HG03469 (cell line): Measurements from ENCODE around the gene PRKCA.

Source experiments
- ATAC-seq: cut with Tn5 transposase; IDR thresholded peaks from one replicate; pipeline ENCODE4 v1.9.1; 2021; ENCODE audit warnings: mild to moderate bottlenecking, moderate library complexity, moderate number of reproducible peaks; ENCODE audit not compliant: unreplicated experiment

Gene PRKCA

DNA sequence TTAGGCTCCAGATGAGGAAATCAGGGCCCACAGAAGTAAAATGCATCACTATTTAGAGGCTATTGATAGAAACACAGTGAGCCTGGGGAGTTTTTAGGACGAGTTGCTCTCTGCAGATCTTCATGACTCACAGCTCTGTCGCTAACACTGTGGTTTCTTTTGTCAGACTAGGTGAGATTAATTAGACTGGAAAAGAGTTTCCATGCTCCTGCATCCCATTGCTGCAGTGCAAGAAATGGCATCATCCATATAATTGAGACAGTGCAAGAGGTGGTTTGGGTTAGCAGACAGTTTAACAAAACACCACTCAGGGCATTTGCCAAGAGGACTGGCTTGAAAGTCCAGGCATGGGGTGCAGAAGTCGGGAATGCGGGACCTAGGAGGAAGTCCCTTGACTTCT is 333.7 kb downstream of the PRKCA start:
- no peak for ATAC-seq

DNA sequence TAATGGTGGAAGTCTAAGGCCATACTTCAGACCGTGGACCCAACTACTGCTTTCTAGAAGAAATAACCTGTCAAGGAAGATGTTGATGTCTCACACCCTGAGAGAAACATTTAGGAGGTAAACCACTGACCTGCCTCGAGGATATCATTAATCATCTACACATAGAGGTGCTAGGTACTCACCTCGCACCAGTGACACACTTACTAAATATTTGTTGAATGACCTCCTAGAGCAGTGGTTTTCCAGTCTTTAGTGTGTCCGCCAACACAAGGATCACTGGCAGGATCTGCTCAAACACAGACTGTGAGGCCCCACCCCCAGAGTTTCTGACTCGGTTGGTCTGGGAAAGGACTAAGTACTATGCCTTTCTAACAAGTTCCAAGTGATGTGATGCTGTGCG is 335.1 kb downstream of the PRKCA start:
- no peak for ATAC-seq

DNA sequence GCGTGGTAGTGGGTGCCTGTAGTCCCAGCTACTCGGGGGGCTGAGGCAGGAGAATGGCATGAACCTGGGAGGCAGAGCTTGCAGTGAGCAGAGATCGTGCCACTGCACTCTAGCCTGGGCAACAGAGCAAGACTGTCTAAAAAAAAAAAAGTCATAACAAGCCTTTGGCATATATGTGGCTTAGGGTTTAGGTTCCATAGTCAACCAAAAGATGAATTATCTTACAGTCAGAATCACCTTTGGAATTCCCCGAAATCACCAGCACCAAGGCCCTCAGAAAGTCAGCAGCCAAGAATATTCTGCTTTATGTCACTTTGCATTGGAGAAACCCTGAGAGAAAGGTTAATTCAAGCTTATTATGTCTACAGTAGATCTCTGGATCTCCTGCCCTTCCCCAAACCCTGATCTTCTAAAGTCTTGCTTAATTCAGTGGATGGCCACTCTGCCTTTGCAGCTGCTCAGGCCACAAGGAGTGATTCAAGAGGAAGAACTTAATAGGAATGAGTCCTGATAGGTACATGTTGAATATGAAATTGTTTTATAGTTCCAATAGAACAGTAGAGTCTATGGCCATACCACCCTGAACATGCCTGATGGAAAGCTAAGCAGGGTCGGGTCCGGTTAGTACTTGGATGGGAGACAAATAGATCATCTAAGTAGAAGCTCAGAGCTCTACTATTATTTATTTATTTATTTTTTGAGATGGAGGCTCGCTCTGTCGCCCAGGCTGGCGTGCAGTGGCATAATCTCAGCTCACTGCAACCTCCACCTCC is 336.5 kb downstream of the PRKCA start:
- no peak for ATAC-seq

DNA sequence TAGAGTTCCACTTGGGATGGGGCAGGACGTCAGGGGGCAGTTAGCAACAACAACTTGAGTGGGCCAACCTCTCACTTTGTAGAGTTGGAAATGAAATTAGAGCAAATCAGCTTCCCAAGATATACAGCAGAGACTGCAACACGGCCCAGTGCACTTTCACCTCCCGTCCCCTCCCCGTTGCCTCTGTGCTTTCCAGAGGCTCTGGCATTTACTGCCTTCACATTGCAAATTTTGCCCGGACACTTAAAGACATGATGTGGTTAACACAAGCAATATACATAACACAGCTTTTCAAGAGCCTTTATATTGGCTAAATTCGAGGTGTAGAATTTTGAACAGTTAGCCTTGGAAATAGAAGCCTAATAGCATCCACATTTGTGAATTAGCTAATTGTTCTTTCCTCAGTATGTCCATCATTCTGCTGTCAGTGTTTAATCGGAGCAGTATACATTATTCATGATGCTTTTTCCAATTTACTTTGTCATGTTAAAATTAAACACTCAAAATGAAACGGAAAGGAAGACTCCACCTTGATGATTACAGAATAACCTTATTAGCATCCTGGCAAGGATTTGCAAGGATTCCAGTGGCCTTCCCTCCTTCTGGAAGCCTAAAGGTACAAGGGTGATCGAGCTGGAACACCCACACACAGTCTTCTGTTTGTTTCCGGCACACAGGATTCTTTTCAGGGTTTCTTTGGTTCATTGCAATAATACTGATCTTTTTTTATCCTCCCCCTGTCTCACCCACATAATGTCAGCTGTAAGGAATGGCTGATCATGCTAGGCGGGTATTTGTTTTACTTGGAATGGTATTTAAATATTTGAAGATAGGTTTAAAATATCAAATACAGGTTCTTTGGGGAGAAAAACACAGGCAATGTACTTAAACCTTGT is 341.6 kb downstream of the PRKCA start:
- ATAC-seq: no peak

DNA sequence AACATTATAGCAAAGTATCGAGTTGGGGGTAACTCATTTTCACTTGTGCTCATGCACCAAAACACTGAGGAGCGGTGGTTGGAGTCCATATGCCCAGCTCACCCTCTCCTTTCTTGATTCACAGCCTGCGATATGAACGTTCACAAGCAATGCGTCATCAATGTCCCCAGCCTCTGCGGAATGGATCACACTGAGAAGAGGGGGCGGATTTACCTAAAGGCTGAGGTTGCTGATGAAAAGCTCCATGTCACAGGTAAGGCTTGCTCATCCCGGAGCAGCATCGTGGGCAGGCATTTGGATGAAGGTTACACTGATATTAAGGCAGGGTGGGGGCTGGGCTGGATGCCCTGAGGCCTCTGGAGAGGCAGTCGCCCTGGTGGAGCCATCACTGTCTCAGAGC is 342.8 kb downstream of the PRKCA start:
- ATAC-seq: no peak

DNA sequence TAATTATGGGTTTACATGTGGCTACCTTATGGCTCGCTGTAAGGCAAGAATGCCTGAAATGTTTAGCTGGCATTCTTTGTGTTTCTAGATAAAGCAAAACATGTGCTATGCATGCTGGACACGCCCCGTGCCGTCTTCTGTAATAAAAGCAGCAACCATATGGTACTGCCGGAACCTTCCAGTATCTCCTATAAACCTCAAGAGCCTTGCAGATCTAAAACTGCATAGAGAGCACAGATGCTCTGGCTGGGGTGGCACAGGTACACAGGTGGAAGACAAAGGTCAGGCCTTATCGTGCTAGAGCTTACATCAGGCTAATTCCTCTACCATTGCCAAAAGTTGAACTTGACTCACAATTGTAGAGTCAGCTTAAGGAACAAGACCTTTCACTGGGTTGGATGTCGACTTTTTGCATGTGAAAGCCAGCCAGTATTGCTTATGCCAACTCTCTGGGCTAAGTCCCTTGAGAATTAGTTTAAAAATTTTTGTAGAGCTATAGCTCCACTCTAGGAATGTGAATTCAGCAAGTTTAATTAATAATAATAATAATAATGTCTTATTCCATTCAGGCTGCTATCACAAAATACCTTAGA is 345.1 kb downstream of the PRKCA start:
- no peak for ATAC-seq

DNA sequence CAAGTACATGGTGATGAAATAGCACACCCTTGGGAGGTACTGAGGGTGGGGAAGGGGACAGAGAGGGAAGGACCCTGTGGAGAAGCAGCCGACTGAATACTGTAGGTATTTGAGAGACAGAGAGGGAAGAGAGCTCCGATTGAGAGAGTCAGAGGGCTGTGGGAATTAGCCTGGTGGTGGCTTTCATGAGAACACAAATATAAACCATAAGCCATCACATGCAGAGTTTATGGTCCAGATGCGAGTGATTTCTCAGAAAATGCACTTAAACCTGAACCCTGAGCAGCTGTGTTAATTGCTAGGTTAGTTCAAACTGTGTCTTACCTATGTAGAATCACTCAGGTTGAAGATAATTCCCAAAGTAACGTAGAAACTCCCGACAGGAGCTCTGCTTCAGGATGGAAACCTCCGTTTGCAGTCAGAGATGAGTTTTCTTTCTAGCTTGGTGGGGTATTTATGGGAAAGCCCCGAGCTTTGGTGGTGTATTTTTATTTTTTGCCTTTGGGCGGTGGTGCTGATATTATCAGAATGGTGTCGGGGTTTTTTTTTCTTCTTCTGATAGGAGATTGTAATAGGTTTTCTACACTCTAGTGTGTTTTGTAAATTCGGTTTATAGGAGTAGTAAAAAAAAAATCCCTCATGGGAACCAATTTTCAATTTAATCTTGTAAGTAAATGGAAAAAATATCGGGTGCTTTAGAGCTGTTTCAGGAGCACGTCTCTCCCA is 347.6 kb downstream of the PRKCA start:
- ATAC-seq: no peak

DNA sequence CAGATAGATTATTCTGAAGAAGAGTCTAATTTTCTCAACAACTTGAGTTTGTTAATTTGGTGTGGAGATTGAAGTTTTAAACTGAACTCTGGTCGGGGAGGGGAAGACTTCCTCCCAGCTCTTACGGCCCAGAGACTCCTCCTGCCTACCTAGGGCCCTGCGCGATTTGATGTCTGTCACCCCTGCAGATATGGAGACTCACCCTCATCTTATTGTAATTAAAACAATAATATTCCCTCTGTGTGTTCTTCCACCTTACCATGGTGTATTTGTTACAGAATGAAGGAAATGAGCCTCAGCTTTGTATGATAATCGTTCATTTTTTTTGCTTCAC is 348.1 kb downstream of the PRKCA start:
- no peak for ATAC-seq

DNA sequence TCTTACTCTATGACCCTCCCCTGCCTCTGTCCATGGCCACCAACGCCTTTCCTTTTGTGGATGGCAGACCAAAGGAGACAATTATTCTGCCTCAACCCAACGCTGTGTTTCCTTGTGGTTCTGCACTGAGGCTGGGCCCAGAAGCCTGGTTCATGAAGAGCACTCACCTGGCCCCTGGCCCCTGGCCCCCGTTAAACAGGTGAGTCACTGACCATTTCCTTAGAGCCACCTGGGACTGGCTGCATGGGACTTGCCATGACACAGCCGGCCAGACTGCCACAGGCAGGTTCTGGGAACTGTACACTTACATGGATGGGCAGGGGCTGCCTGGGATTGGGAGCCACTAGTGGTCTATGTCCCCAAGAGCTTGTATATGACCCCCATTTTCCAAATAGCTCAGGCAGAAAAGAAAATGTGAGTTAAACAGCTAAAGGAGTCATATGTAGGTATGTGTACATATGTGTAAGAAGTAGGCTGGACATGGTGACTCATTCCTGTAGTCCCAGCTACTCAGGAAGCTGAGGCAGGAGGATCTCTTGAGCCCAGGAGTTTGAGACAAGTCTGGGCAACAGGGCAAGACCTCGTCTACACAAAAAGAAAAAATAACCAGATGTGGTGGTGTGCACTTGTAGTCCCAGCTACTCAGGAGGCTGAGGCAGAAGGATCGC is 350.6 kb downstream of the PRKCA start:
- ATAC-seq: no peak

DNA sequence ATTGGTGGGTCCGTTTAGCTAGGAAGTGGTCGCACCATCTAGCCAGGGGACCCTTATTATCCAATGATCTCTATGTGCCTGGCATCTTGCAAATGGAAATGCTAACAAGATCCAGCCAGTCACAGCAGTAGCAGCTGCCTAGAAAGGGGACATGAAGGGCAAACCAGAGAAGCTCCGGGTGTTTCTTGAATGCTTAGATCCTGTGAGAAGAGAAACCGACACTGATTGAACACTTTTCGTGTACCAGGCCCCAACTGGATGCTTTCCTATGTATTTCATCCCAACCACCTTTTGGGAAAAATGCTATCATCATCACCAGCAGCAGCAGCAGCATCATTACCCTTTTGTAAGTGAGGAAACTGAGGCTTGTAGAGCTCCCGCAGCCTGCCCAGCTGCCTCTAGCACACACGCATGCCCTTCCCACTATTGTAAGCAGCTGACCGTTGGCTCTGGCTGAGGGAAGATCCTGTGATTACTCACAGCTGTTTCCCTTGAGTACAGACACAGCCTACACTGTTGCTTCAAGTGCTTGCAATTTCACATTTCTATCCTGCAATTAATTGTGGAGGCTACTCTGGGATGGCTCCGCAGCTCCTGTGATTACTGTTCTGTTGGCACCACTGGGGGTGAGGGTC is 351.8 kb downstream of the PRKCA start:
- ATAC-seq: no peak

DNA sequence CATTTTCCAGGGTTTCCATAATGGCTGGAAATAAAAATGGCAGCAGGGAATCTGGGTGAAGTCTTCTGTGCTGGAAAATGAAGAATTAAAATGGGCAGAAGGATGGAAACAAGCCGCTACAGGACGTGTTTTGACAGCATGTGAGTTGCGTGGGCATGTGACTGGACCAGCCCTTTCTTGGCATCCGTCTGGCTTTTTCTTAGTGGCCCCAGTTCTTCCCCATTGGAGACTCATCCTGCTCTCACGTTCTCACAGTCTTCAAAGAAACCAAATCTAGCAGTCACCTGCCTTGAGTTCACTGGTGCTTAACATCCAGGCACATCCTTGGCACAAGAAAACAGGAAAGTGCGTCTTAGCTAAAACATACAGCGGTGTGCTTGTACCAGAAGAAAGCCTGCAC is 352.4 kb downstream of the PRKCA start:
- no peak for ATAC-seq

DNA sequence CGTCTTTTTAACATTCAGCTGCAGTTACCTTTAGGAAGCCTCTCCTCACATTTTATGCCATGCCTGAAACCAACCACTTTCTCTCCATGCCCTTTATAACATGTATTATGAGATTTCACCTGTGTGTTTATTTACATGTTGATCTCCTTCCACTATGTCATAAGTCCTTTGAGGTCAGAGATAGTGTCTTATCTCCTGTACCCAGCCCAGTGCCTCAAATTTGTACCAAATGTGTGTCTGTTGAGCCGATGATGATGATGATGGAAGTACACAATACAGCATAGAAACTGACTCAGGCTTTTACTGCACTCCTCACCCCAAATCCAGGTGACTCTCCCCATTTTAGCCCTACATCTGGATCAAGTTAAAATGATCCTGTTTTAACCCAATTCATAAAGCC is 353.0 kb downstream of the PRKCA start:
- ATAC-seq: no peak

DNA sequence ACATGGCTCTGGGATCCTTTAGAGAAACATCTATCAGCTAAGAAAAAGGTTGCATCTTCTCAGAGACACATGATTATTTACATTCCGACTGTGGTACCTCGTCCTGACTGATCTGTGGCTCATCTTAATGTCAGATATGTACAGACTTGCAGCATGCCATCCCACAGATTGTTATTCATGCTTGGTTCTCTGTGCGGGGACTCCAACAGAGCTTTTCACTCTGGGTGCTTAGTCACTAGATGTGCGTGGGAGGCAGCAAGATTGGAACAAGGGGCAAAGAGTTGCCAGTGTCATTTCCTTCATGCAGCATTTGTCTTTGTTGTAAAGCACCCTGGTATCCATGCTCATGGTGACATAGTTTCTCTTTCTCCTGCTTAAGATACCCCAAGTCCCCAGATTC is 353.4 kb downstream of the PRKCA start:
- no peak for ATAC-seq

DNA sequence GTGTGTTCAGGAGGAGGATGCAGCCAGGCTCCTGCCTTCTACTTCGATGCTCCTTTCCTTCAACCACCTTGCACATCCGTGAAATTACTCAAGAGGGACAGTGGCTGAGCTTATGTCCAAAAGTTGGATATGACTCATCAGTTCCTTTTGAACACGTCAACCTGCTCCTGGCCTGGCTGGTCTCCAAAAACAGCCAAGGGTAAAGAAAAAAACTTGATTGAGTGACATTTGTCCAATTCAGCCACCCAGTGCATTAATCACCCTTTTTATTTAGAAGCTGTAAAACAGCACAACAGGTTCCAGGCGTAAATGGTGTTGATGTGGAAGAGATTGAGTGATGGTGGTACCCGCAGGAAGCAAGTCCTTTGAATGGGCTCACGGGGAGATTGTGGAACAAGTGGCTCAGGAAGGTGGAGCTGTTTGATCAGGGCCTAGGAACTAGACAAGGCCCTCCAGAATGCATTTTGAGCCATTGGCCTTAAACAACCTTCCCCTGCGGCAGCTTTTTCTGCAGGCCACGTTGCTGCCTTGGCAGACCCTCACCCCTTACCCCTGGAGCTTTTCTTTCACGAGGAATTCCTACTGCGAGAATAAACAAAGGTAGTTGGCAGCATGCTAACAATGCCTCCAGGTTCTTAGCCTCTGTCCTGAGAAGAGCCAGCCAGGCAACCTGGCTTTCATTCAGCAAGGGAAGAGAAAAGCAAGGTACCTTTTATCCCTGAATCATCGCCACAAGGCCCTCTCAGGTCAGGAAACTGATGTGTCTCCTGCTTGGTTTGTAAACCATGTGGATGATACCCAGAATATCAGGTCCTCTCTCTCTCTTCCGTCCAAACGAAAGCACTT is 359.2 kb downstream of the PRKCA start:
- ATAC-seq: no peak

DNA sequence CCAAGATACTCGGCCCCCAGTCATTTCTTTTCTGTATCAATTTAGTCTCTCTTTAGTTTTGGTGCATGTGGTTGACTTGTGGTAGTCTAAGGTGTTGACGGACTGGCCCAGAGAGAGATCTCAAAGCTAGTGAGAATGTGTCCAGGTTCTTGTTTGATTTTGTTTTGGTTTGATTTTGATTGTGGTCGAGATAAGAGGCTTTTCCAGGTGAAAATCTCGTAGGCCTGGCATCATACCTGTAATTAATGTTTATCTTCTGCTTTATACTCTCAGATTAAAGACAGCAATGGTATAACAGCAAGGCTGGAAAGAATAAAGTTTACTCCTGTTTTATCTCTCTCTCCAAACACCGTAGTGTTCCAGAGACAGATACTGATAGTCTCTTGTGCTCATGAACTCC is 360.1 kb downstream of the PRKCA start:
- no peak for ATAC-seq

DNA sequence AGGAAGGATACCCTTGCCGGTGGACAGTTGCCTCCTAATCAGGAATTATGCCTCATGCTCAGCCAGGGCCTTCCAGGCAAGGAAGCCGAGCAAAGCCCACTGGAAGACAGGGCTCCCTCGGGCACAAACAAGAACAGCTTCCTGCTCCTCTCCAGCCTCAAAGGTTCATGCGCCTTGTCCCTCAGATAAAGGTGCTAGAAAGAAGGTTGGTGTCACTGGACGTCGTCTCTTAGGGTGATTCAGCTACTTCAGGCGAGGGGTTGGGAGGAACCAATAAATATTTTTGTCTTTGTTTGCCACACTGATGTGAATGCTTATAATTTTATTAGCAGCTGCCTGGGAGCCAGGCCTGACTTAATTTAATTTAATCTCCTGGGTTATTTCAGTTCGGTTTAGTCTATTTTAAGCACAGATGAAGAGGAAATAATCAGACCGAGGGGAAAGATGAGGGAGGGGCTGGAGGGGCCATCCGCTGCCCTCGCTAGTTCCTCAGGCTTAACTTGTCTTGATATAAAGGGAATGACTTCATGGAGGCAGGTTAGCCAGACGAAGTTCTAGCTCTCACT is 360.7 kb downstream of the PRKCA start:
- no peak for ATAC-seq

DNA sequence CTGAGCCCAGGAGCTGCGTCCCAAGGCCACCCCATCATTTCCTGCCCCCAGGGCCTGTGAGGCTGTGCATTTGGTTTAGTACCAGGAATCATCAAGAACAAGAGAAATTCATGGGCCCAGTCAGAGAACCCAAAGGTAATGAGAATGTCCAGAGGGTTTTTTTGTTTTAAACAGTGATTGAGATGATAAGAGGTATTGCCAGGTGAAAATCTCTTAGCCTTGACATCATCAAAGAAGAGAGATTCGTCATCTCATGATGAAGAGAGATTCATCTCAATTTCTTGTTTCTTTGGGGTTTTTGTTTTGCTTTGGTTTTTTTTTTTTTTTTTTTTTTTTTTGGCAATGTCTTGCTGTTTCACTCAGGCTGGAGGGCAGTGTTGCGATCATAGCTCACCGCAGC is 361.9 kb downstream of the PRKCA start:
- no peak for ATAC-seq

DNA sequence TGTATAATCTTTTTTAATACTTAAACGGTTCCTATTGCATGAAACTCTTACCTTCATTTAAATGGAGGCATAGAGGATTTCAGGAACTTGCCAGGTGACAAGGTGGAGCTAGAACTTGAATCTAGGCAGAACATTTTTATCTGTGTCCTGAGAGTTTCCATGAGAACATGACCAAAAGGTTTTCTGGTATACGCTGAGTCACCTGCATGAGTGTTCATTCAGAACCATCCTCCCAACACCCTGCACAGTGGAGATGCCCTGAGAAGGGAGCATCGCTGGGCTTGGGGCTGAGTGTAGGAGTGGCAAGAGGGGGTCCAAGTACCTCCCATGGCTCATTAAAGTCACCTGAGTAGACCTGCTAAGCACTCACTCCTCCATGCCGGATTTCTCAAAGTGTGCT is 362.8 kb downstream of the PRKCA start:
- no peak for ATAC-seq

DNA sequence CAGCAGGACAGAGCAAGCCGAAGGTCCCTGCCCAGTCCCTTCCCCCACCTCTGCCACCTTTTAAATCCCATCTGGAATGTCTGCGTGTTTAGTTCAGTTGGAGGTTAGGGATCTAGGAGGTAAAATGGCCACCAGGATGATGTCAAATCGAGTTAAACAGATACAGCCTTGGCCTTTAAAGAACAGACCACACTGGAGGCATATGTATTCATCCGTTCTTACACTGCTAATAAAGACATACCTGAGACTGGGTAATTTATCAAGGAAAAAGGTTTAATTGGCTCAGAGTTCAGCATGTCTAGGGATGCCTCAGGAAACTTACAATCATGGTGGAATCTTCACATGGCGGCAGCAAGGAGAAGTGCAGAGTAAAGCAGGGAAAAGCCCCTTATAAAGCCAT is 364.7 kb downstream of the PRKCA start:
- ATAC-seq: no peak
